ENCODE results near the gene FYTTD1.

FYTTD1 gene

GRCh38 chr3:197833930-197834715, 84.4 kb downstream of the FYTTD1 start:
- no peak for DNase-seq (ENCODE audit: low read depth in 2 of 2)

- DNase-seq (ENCODE audit: low read depth in 2 of 2) = no peak
Measured at GRCh38 chr3:197835509-197835908, 85.8 kb downstream of the FYTTD1 start.

DNA sequence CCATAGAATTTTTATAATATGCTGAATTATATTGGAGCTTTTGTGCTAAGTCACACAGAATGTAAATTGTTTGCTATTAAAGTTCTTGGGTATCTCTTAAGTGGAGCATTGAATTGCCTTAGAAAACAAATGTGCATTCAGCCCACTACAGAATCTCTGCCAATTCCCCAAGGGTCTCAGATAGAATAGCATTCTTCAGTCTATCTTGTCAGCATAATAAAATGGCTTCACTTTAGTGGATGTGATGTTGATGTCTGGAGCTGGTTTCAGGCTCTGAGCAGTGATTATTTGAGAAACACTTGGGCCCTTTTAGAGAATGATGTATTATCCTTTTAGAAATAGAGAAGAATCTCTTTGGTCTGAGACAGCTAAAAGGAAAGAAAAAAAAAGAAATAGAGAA, 86.6 kb downstream of the FYTTD1 start:
- DNase-seq (ENCODE audit: low read depth in 2 of 2) = no peak

Data from stimulated activated CD4-positive, alpha-beta T cell treated with anti-CD3 and anti-CD28 coated beads, Interleukin-4, amount 100 ng/mL, for 48 hours (primary cell).